Stomach (tissue), 9 donors: Measurements from ENCODE around the gene CEBPB. TPM values are rescaled to one million over a fixed set of nuclear protein-coding genes. Genes with fewer than 3 reads are reported as not detected.

Experiments
- DNase-seq, 2 donors: peaks; one replicate each; pipeline versions ENCODE4 v3.0.0 to v3.0.0-alpha.2; 2013 to 2019
- H3K27ac ChIP-seq, 5 donors: fragments of 200-600 bp in 4 of 5; sonication (generic) in 4 of 5; one replicate each; pipeline ENCODE4 v1.5.1; 2013 to 2019; ENCODE audit warnings: mild to moderate bottlenecking in 1 of 5, moderate library complexity in 1 of 5
- H3K27me3 ChIP-seq, 3 donors: fragments of 200-600 bp; sonication (generic); one replicate each; pipeline ENCODE4 v1.5.1; 2017 to 2019; ENCODE audit warnings: mixed run types in 1 of 3
- H3K36me3 ChIP-seq, 4 donors: fragments of 200-600 bp; sonication (generic); 1 replicate in 3 of 4; 2 replicates in 1 of 4; pipeline ENCODE4 v1.5.1; 2016 to 2019
- H3K4me1 ChIP-seq, 4 donors: fragments of 200-600 bp; sonication (generic); one replicate each; pipeline ENCODE4 v1.5.1; 2016 to 2019
- H3K4me3 ChIP-seq, 4 donors: fragments of 200-600 bp; sonication (generic) in 3 of 4; one replicate each; pipeline ENCODE4 v1.5.1; 2016 to 2019; ENCODE audit warnings: mild to moderate bottlenecking in 1 of 4
- H3K9me3 ChIP-seq, 4 donors: fragments of 200-600 bp; sonication (generic); one replicate each; pipeline ENCODE4 v1.5.1; 2016 to 2019
- CTCF ChIP-seq, 7 experiments: fragments of 450-650 bp in 4 of 7; fragments of 200-600 bp in 3 of 7; sonication (generic) in 3 of 7; IDR thresholded peaks; one replicate each; pipeline ENCODE4 v1.5.1; 2016 to 2019; ENCODE audit warnings: antibody characterized with exemption in 7 of 7, control low read depth in 2 of 7, mild to moderate bottlenecking in 1 of 7
- EP300 ChIP-seq: sonication (generic); formaldehyde crosslinking; IDR thresholded peaks from one replicate; pipeline ENCODE4 v1.6.1; 2017; ENCODE audit warnings: antibody characterized with exemption
- POLR2A ChIP-seq, 4 donors: fragments of 450-650 bp; IDR thresholded peaks; one replicate each; pipeline ENCODE4 v1.6.1; 2016; ENCODE audit warnings: antibody characterized with exemption in 4 of 4, control low read depth in 2 of 4, mild to moderate bottlenecking in 1 of 4, moderate library complexity in 1 of 4
- POLR2AphosphoS5 ChIP-seq, 3 donors: sonication (generic); formaldehyde crosslinking; IDR thresholded peaks; one replicate each; pipeline ENCODE4 v1.6.1; 2016; ENCODE audit warnings: antibody characterized with exemption in 3 of 3
- WGBS, 5 donors: extraction: QIAGEN DNeasy Blood & Tissue Kit in 3 of 5; methylation state at CpG; one replicate each; pipeline versions ENCODE4 v1.1.5 to v1.1.7; 2013 to 2018; 5-methylcytosine and 5-hydroxymethylcytosine counted together
- intact Hi-C: fragments of 100-400 bp; cut with DNase I; formaldehyde crosslinking; loops from one replicate; pipeline ENCODE4 v1.15.1; 2023; ENCODE audit warnings: low total_unique reads
- polyA plus RNA-seq, 3 donors: library from polyadenylated mRNA; stranded (reverse); fragments of 200-250 nt; gene quantifications; one replicate each; pipeline ENCODE4 v1.2.3, GENCODE V29; 2013
- total RNA-seq, 5 donors: library from RNA; depleted of rRNA; stranded (reverse); fragments of >200 nt; gene quantifications; one replicate each; pipeline versions ENCODE4 v1.1.0 to v1.2.3, GENCODE V29; 2014 to 2016
- donor health status: healthy with polysubstance abuse.
- donor health status: Bipolar disorder and iron deficiency.
- donor health status: healthy.

Gene CEBPB
- total and polyA plus RNA-seq, 8 donors = 21.1 to 200 (median 36.5) TPM

GRCh38 chr20:50142812-50143211 lies 47.8 kb upstream of the CEBPB start:
- Histone ChIP-seq H3K36me3 (peaks cover 24 to 57% (median 45%) of the 10 kb centered on the region in 4 donors), H3K4me1 (peaks cover 43 to 98% (median 79%) of the 10 kb centered on the region in 4 donors), H3K27ac (no peak overlapping the region), H3K9me3 (no peaks in the 10 kb centered on the region), H3K27me3 (no peaks in the 10 kb centered on the region), H3K4me3 (no peak overlapping the region)
- intact Hi-C loops = no loop called here
- 72 to 79% (median 78%) methylated on average over 6 of the region's 6 CpGs for WGBS, 5 donors
- no peak for DNase-seq
- TF ChIP-seq EP300 (no peak), POLR2A (IDR thresholded peaks at IDR 0.05) (no peak), CTCF (IDR thresholded peaks at IDR 0.05) (no peak), POLR2AphosphoS5 (IDR thresholded peaks at IDR 0.05) (no peak)

GRCh38 chr20:50144362-50144761 lies 46.3 kb upstream of the CEBPB start:
- intact Hi-C loops = no loop called here
- TF ChIP-seq POLR2A (IDR thresholded peaks at IDR 0.05) (no peak), POLR2AphosphoS5 (IDR thresholded peaks at IDR 0.05) (peak in 1 of 3 donors; percentile 71), CTCF (IDR thresholded peaks at IDR 0.05) (no peak), EP300 (no peak)
- Histone ChIP-seq H3K9me3 (no peaks in the 10 kb centered on the region), H3K4me1 (peaks cover 43 to 98% (median 80%) of the 10 kb centered on the region in 4 donors), H3K27me3 (no peaks in the 10 kb centered on the region), H3K36me3 (peaks cover 24 to 65% (median 49%) of the 10 kb centered on the region in 4 donors), H3K4me3 (no peak overlapping the region), H3K27ac (peak overlapping the region in 4 of 5 donors; percentile 37 to 65 (median 56))
- WGBS, 5 donors = 53 to 69% (median 59%) methylated on average over 4 of the region's 4 CpGs
- peak in 1 of 2 donors; percentile 39 for DNase-seq

GRCh38 chr20:50145566-50145965 lies 45.1 kb upstream of the CEBPB start:
- Histone ChIP-seq H3K4me3 (no peak overlapping the region), H3K4me1 (peaks cover 46 to 100% (median 87%) of the 10 kb centered on the region in 4 donors), H3K36me3 (peaks cover 19 to 53% (median 41%) of the 10 kb centered on the region in 4 donors), H3K9me3 (no peaks in the 10 kb centered on the region), H3K27me3 (no peaks in the 10 kb centered on the region), H3K27ac (peak overlapping the region in 4 of 5 donors; percentile 48 to 97 (median 66))
- 89 to 94% (median 91%) methylated on average over 6 of the region's 6 CpGs for WGBS, 5 donors
- TF ChIP-seq POLR2AphosphoS5 (IDR thresholded peaks at IDR 0.05) = no peak
- TF ChIP-seq EP300 = no peak
- TF ChIP-seq CTCF (IDR thresholded peaks at IDR 0.05) = no peak
- no peak for TF ChIP-seq POLR2A (IDR thresholded peaks at IDR 0.05)
- intact Hi-C loops = no loop called here
- DNase-seq = no peak

GRCh38 chr20:50146214-50146613 lies 44.4 kb upstream of the CEBPB start:
- H3K27me3 ChIP-seq = no peaks in the 10 kb centered on the region
- H3K4me1 ChIP-seq = peaks cover 53 to 100% (median 88%) of the 10 kb centered on the region in 4 donors
- peaks cover 17 to 47% (median 35%) of the 10 kb centered on the region in 4 donors for H3K36me3 ChIP-seq
- 79 to 85% (median 82%) methylated on average over 6 of the region's 6 CpGs for WGBS, 5 donors
- intact Hi-C loops = no loop called here
- H3K27ac ChIP-seq = peak overlapping the region; percentile 9 to 97 (median 74)
- DNase-seq = no peak
- H3K4me3 ChIP-seq = peak overlapping the region in 1 of 4 donors; percentile 18
- TF ChIP-seq EP300 (no peak), CTCF (IDR thresholded peaks at IDR 0.05) (no peak), POLR2AphosphoS5 (IDR thresholded peaks at IDR 0.05) (no peak), POLR2A (IDR thresholded peaks at IDR 0.05) (no peak)
- H3K9me3 ChIP-seq = no peaks in the 10 kb centered on the region
